Tibial nerve (tissue), 4 donors: ENCODE results near the gene ACTG2. TPM values are rescaled to one million over a fixed set of nuclear protein-coding genes. Genes with fewer than 3 reads are reported as not detected.

ENCODE experiments used
- DNase-seq, 2 donors: peaks; one replicate each; pipeline ENCODE4 v3.0.0-alpha.2; 2019; ENCODE audit warnings: low spot score in 2 of 2
- H3K27ac ChIP-seq, 4 donors: fragments of 200-600 bp; sonication (generic) in 3 of 4; one replicate each; pipeline ENCODE4 v1.5.1; 2017 to 2019; ENCODE audit warnings: mild to moderate bottlenecking in 1 of 4
- H3K27me3 ChIP-seq, 2 donors: fragments of 200-600 bp; sonication (generic) in 1 of 2; one replicate each; pipeline versions ENCODE4 v1.5.1 to v1.6.0; 2017 to 2019
- H3K36me3 ChIP-seq, 3 donors: fragments of 200-600 bp; sonication (generic); one replicate each; pipeline ENCODE4 v1.5.1; 2018 to 2019
- H3K4me1 ChIP-seq, 4 donors: fragments of 200-600 bp; sonication (generic) in 3 of 4; one replicate each; pipeline ENCODE4 v1.5.1; 2017 to 2019
- H3K4me3 ChIP-seq, 4 donors: fragments of 200-600 bp; sonication (generic) in 3 of 4; one replicate each; pipeline ENCODE4 v1.5.1; 2017 to 2019; ENCODE audit warnings: mild to moderate bottlenecking in 1 of 4, moderate library complexity in 1 of 4
- H3K9me3 ChIP-seq, 4 donors: fragments of 200-600 bp; sonication (generic) in 3 of 4; one replicate each; pipeline ENCODE4 v1.5.1; 2017 to 2019
- CTCF ChIP-seq, 5 experiments: fragments of 200-600 bp in 3 of 5; fragments of 450-650 bp in 2 of 5; sonication (generic) in 3 of 5; IDR thresholded peaks; one replicate each; pipeline ENCODE4 v1.5.1; 2016 to 2019; ENCODE audit warnings: antibody characterized with exemption in 5 of 5, mild to moderate bottlenecking in 3 of 5, moderate library complexity in 2 of 5
- EP300 ChIP-seq, 2 donors: sonication (generic); formaldehyde crosslinking; IDR thresholded peaks; one replicate each; pipeline ENCODE4 v1.6.1; 2017; ENCODE audit warnings: antibody characterized with exemption in 2 of 2, mild to moderate bottlenecking in 1 of 2
- POLR2A ChIP-seq, 2 donors: fragments of 450-650 bp; IDR thresholded peaks; one replicate each; pipeline ENCODE4 v1.6.1; 2017; ENCODE audit warnings: antibody characterized with exemption in 2 of 2, mild to moderate bottlenecking in 2 of 2, moderate library complexity in 2 of 2
- WGBS, 2 donors: methylation state at CpG; one replicate each; pipeline ENCODE4 v1.1.5; 2018; 5-methylcytosine and 5-hydroxymethylcytosine counted together
- total RNA-seq, 4 donors: library from RNA; depleted of rRNA; stranded (reverse); fragments of >200 nt; gene quantifications; one replicate each; pipeline ENCODE4 v1.1.0, GENCODE V29; 2016

Gene ACTG2
- total RNA-seq, 4 donors from 2014 or later: 6.3 to 20.1 (median 16.8) TPM

- no peak overlapping the region for H3K27ac ChIP-seq
- DNase-seq: no peak
- H3K9me3 ChIP-seq: no peaks in the 10 kb centered on the region
- 47 to 51% methylated on average over 12 of the region's 12 CpGs for WGBS, 2 donors
- no peaks in the 10 kb centered on the region for H3K4me1 ChIP-seq
- no peak overlapping the region for H3K4me3 ChIP-seq
- H3K36me3 ChIP-seq: no peaks in the 10 kb centered on the region
- peaks cover 0 to 14% of the 10 kb centered on the region in 2 donors for H3K27me3 ChIP-seq
- no peak for TF ChIP-seq CTCF (IDR thresholded peaks at IDR 0.05)
- no peak for TF ChIP-seq POLR2A (IDR thresholded peaks at IDR 0.05)
- TF ChIP-seq EP300 (IDR thresholded peaks at IDR 0.05): no peak
Observed at GRCh38 chr2:73920577-73921545, 28.1 kb downstream of the ACTG2 start.

- no peaks in the 10 kb centered on the region for H3K36me3 ChIP-seq
- no peak overlapping the region for H3K27ac ChIP-seq
- no peak overlapping the region for H3K4me3 ChIP-seq
- 76 to 87% methylated on average over 9 of the region's 9 CpGs for WGBS, 2 donors
- no peaks in the 10 kb centered on the region for H3K9me3 ChIP-seq
- H3K4me1 ChIP-seq: peaks cover 0 to 5% (median 0%) of the 10 kb centered on the region in 4 donors
- peaks cover 0 to 10% of the 10 kb centered on the region in 2 donors for H3K27me3 ChIP-seq
- TF ChIP-seq POLR2A (IDR thresholded peaks at IDR 0.05) (no peak), CTCF (IDR thresholded peaks at IDR 0.05) (no peak), EP300 (IDR thresholded peaks at IDR 0.05) (no peak)
- no peak for DNase-seq
Observed at GRCh38 chr2:73921581-73921980, 28.8 kb downstream of the ACTG2 start.

GRCh38 chr2:73922681-73923080 is 29.9 kb downstream of the ACTG2 start:
- Histone ChIP-seq H3K9me3 (no peaks in the 10 kb centered on the region), H3K27ac (no peak overlapping the region), H3K36me3 (no peaks in the 10 kb centered on the region), H3K4me3 (no peak overlapping the region), H3K27me3 (peaks cover 0 to 10% of the 10 kb centered on the region in 2 donors), H3K4me1 (peaks cover 0 to 9% (median under 1%) of the 10 kb centered on the region in 4 donors)
- DNase-seq: no peak
- WGBS, 2 donors: 60% methylated on average over 5 of the region's 5 CpGs
- no peak for TF ChIP-seq CTCF (IDR thresholded peaks at IDR 0.05)
- TF ChIP-seq EP300 (IDR thresholded peaks at IDR 0.05): no peak
- TF ChIP-seq POLR2A (IDR thresholded peaks at IDR 0.05): no peak

GRCh38 chr2:73925033-73925704 is 32.4 kb downstream of the ACTG2 start:
- TF ChIP-seq POLR2A (IDR thresholded peaks at IDR 0.05): no peak
- no peak for TF ChIP-seq CTCF (IDR thresholded peaks at IDR 0.05)
- TF ChIP-seq EP300 (IDR thresholded peaks at IDR 0.05): no peak
- Histone ChIP-seq H3K27ac (no peak overlapping the region), H3K9me3 (no peaks in the 10 kb centered on the region), H3K4me1 (peaks cover 0 to 34% (median 18%) of the 10 kb centered on the region in 4 donors), H3K27me3 (peaks cover 0 to 10% of the 10 kb centered on the region in 2 donors), H3K36me3 (no peaks in the 10 kb centered on the region), H3K4me3 (no peak overlapping the region)
- no peak for DNase-seq
- 84 to 86% methylated on average over 7 of the region's 7 CpGs for WGBS, 2 donors
